GM12891 (cell line): ENCODE data around the gene SYMPK.
A peak's percentile ranks its signal among the peaks of the same experiment; 100 is the strongest.

ENCODE experiments used
- DNase-seq: peaks from one replicate; pipeline ENCODE4 v3.0.0; 2011; ENCODE audit warnings: low spot score; ENCODE audit not compliant: insufficient read length
- FAIRE-seq: peaks from 2 replicates; lab custom pipeline; 2011; peaks lifted over from hg19 to GRCh38; lab: Jason Lieb, UNC
- PAX5 ChIP-seq: IDR thresholded peaks from 2 replicates; pipeline ENCODE4 v1.6.1; 2011; ENCODE audit warnings: low read length, moderate library complexity, mild to moderate bottlenecking; ENCODE audit not compliant: insufficient read depth, severe bottlenecking
- POLR2A ChIP-seq: IDR thresholded peaks from 2 replicates; pipeline ENCODE4 v1.6.1; 2011; ENCODE audit warnings: low read depth, low read length, control low read depth
- POLR2AphosphoS5 ChIP-seq: IDR thresholded peaks from 2 replicates; pipeline ENCODE4 v1.6.1; 2011; ENCODE audit warnings: low read depth, low read length, control low read depth
- POU2F2 ChIP-seq: IDR thresholded peaks from 2 replicates; pipeline ENCODE4 v1.6.1; 2011; ENCODE audit warnings: low read depth, mild to moderate bottlenecking, control low read depth, low read length, moderate library complexity
- SPI1 ChIP-seq: IDR thresholded peaks from 2 replicates; pipeline ENCODE4 v1.6.1; 2011; ENCODE audit warnings: low read depth, low read length, control low read depth
- TAF1 ChIP-seq: IDR thresholded peaks from 2 replicates; pipeline ENCODE4 v1.6.1; 2011; ENCODE audit warnings: low read depth, low read length, control low read depth

SYMPK gene

GRCh38 chr19:45881082-45881908, 18.3 kb upstream of the SYMPK start:
- peak; percentile 34; the same call in 1 of the 2 replicates for TF ChIP-seq SPI1
- TF ChIP-seq PAX5: no peak
- no peak for TF ChIP-seq POLR2A
- no peak for DNase-seq
- FAIRE-seq: no peak

- DNase-seq: no peak
- FAIRE-seq: no peak
- TF ChIP-seq POU2F2 (no peak), PAX5 (no peak), TAF1 (no peak), POLR2AphosphoS5 (no peak), SPI1 (no peak)
Observed at GRCh38 chr19:45879971-45880370, 17.0 kb upstream of the SYMPK start.

GRCh38 chr19:45879055-45879454, 16.1 kb upstream of the SYMPK start:
- TF ChIP-seq POLR2A (no peak), PAX5 (no peak), SPI1 (no peak), TAF1 (no peak), POU2F2 (no peak), POLR2AphosphoS5 (no peak)
- no peak for DNase-seq
- FAIRE-seq: no peak

GRCh38 chr19:45878043-45878794, 15.3 kb upstream of the SYMPK start:
- FAIRE-seq: peak; percentile 87
- DNase-seq: no peak
- TF ChIP-seq TAF1 (no peak), POU2F2 (no peak), POLR2AphosphoS5 (no peak), POLR2A (no peak)

- TF ChIP-seq POLR2AphosphoS5: no peak
- TF ChIP-seq POLR2A: no peak
- no peak for TF ChIP-seq POU2F2
- FAIRE-seq (peak; percentile 5), DNase-seq (peak; percentile 64)
Observed at GRCh38 chr19:45876411-45877197, 13.7 kb upstream of the SYMPK start.

GRCh38 chr19:45876161-45876410, 13.1 kb upstream of the SYMPK start:
- no peak for FAIRE-seq
- no peak for DNase-seq
- TF ChIP-seq POLR2AphosphoS5: no peak
- TF ChIP-seq SPI1: no peak

- DNase-seq (no peak), FAIRE-seq (no peak)
- TF ChIP-seq POU2F2: no peak
- TF ChIP-seq POLR2AphosphoS5: no peak
- TF ChIP-seq SPI1: no peak
- TF ChIP-seq POLR2A: no peak
- no peak for TF ChIP-seq PAX5
- TF ChIP-seq TAF1: no peak
Observed at GRCh38 chr19:45874620-45874966, 11.6 kb upstream of the SYMPK start.

GRCh38 chr19:45873219-45873772, 10.3 kb upstream of the SYMPK start:
- no peak for FAIRE-seq
- TF ChIP-seq POLR2A (no peak), PAX5 (no peak), POLR2AphosphoS5 (no peak), SPI1 (no peak), POU2F2 (no peak), TAF1 (no peak)
- no peak for DNase-seq

GRCh38 chr19:45872095-45872919, 9.4 kb upstream of the SYMPK start:
- DNase-seq (no peak), FAIRE-seq (no peak)
- TF ChIP-seq POU2F2 (no peak), SPI1 (no peak), TAF1 (no peak), POLR2AphosphoS5 (no peak), PAX5 (no peak), POLR2A (no peak)
